Neural cell (in vitro differentiated cells): Measurements from ENCODE around the gene SLC35D1. TPM values are rescaled to one million over a fixed set of nuclear protein-coding genes. Genes with fewer than 3 reads are reported as not detected.

ENCODE experiments used
- H2AFZ ChIP-seq: fragments of 200-600, 300-800 bp; sonication (generic), shearing (Covaris generic); 2 replicates; pipeline ENCODE4 v1.6.0; 2014; ENCODE audit warnings: low read depth, mild to moderate bottlenecking, antibody characterized with exemption, low read length, moderate library complexity
- H3F3A ChIP-seq: fragments of 200-600 bp; shearing (Covaris generic); 2 replicates; pipeline ENCODE4 v1.6.1; 2016; ENCODE audit warnings: mild to moderate bottlenecking, moderate library complexity, mixed read lengths, antibody characterized with exemption, low read length; ENCODE audit not compliant: insufficient read depth, poor library complexity, severe bottlenecking
- H3K27ac ChIP-seq: fragments of 200-600, 300-800 bp; sonication (generic), shearing (Covaris generic); 2 replicates; pipeline ENCODE4 v1.5.1; 2014; ENCODE audit warnings: mild to moderate bottlenecking, low read length, moderate library complexity
- H3K27me3 ChIP-seq: fragments of 300-800, 200-600 bp; sonication (generic), shearing (Covaris generic); 2 replicates; pipeline ENCODE4 v1.6.0; 2014; ENCODE audit warnings: mild to moderate bottlenecking, low read depth, low read length, moderate library complexity; ENCODE audit not compliant: insufficient read depth
- H3K36me3 ChIP-seq: fragments of 300-800, 200-600 bp; sonication (generic), shearing (Covaris generic); 2 replicates; pipeline ENCODE4 v1.5.1; 2014; ENCODE audit warnings: mild to moderate bottlenecking, antibody characterized with exemption, low read length, moderate library complexity; ENCODE audit not compliant: insufficient read depth
- H3K4me2 ChIP-seq: fragments of 300-800, 200-600 bp; sonication (generic), shearing (Covaris generic); 2 replicates; pipeline ENCODE4 v1.6.0; 2014; ENCODE audit warnings: mild to moderate bottlenecking, low read length
- H3K4me3 ChIP-seq: fragments of 300-800, 200-600 bp; sonication (generic), shearing (Covaris generic); 2 replicates; pipeline ENCODE4 v1.5.1; 2014; ENCODE audit warnings: mild to moderate bottlenecking, low read length, moderate library complexity
- H3K79me2 ChIP-seq: fragments of 200-600 bp; shearing (Covaris generic); replicated peaks from 2 replicates; pipeline ENCODE4 v1.6.0; 2014; ENCODE audit warnings: mild to moderate bottlenecking, low read length, moderate library complexity; ENCODE audit not compliant: insufficient read depth
- H3K9ac ChIP-seq: fragments of 300-800, 200-600 bp; sonication (generic), shearing (Covaris generic); 2 replicates; pipeline ENCODE4 v1.6.1; 2016; ENCODE audit warnings: mild to moderate bottlenecking, low read length, mixed read lengths
- H3K9me2 ChIP-seq: fragments of 200-600 bp; shearing (Covaris generic); 2 replicates; pipeline ENCODE4 v1.6.1; 2016; ENCODE audit warnings: mild to moderate bottlenecking, low read length, mixed read lengths; ENCODE audit not compliant: insufficient read depth
- H3K9me3 ChIP-seq: fragments of 200-600, 300-800 bp; sonication (generic), shearing (Covaris generic); 2 replicates; pipeline ENCODE4 v1.6.1; 2016; ENCODE audit warnings: mild to moderate bottlenecking, mixed run types, low read length, moderate library complexity, mixed read lengths
- H4K20me1 ChIP-seq: fragments of 200-600 bp; shearing (Covaris generic); 2 replicates; pipeline ENCODE4 v1.6.1; 2016; ENCODE audit warnings: mild to moderate bottlenecking, mixed run types; ENCODE audit not compliant: insufficient read depth
- EP300 ChIP-seq: fragments of 450-650 bp; conservative IDR thresholded peaks from 2 replicates; pipeline ENCODE4 v1.6.1; 2014; ENCODE audit warnings: antibody characterized with exemption, mild to moderate bottlenecking, moderate library complexity; ENCODE audit not compliant: poor library complexity, severe bottlenecking
- EZH2 ChIP-seq: fragments of 200-600, 300-800 bp; shearing (Covaris generic), sonication (generic); IDR thresholded peaks from 2 replicates; pipeline ENCODE4 v1.6.1; 2014; ENCODE audit warnings: antibody characterized with exemption, low read length, borderline replicate concordance, mild to moderate bottlenecking; ENCODE audit not compliant: insufficient read depth, poor library complexity, severe bottlenecking
- MXI1 ChIP-seq: fragments of 450-650 bp; conservative IDR thresholded peaks from 2 replicates; pipeline ENCODE4 v1.6.1; 2014; ENCODE audit warnings: antibody characterized with exemption, mild to moderate bottlenecking; ENCODE audit not compliant: poor library complexity, severe bottlenecking
- POLR2AphosphoS5 ChIP-seq: IDR thresholded peaks from 2 replicates; pipeline ENCODE4 v1.6.1; 2012
- RAD21 ChIP-seq: fragments of 450-650 bp; conservative IDR thresholded peaks from 2 replicates; pipeline ENCODE4 v1.6.1; 2014; ENCODE audit warnings: antibody characterized with exemption, mild to moderate bottlenecking, moderate library complexity
- SMC3 ChIP-seq: fragments of 450-650 bp; conservative IDR thresholded peaks from 2 replicates; pipeline ENCODE4 v1.6.1; 2014; ENCODE audit warnings: antibody characterized with exemption, mild to moderate bottlenecking, moderate library complexity; ENCODE audit not compliant: poor library complexity
- TAF1 ChIP-seq: IDR thresholded peaks from 2 replicates; pipeline ENCODE4 v1.6.1; 2012; ENCODE audit warnings: low read depth
- polyA plus RNA-seq: library from polyadenylated mRNA; depleted of rRNA; stranded (reverse); fragments of >200 nt; gene quantifications from 2 replicates; pipeline ENCODE4 v1.2.3, GENCODE V29; 2014
- TF ChIP-seq, protein P1 (sequence below): IDR thresholded peaks from 2 replicates; pipeline ENCODE4 v1.6.1; 2012; ENCODE audit warnings: borderline replicate concordance
- TF ChIP-seq, protein P2 (sequence below): fragments of 450-650 bp; IDR thresholded peaks from 2 replicates; pipeline ENCODE4 v1.5.1; 2014; ENCODE audit warnings: antibody characterized with exemption, mild to moderate bottlenecking, moderate library complexity; ENCODE audit not compliant: poor library complexity, severe bottlenecking

SLC35D1 gene
- polyA plus RNA-seq, 1 donor from 2014 or later, result 17.9 TPM

DNA sequence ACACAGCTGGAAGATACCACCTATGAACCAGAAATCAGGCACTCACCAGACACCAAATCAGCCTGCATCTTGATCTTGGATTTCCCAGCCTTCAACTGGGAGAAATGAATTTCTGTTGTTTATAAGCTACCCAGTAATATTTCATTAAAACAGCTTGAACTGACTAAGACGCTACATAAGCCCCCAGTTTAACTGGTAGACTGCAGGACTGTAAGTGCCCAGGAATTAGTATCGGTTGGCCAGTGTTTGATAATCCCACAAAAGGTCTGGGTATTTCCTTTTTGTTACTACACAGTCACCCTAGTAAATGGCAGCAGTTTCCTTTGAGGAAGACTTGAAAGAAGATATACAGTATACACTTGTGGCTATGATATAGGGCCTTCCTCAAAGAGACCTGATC lies 7.3 kb upstream of the SLC35D1 start:
- Histone ChIP-seq H3K27me3 (peaks cover 3% of the 10 kb centered on the region), H4K20me1 (no peaks in the 10 kb centered on the region), H3K4me3 (no peak overlapping the region), H3K79me2 (no peaks in the 10 kb centered on the region), H2AFZ (no peak overlapping the region), H3K9me3 (no peaks in the 10 kb centered on the region), H3K27ac (no peak overlapping the region), H3K9ac (no peak overlapping the region), H3F3A (no peaks in the 10 kb centered on the region), H3K9me2 (no peaks in the 10 kb centered on the region), H3K4me2 (no peak overlapping the region), H3K36me3 (no peaks in the 10 kb centered on the region)
- TF ChIP-seq RAD21, result no peak
- TF ChIP-seq EP300, result no peak
- TF ChIP-seq SMC3, result no peak
- TF ChIP-seq, protein P1, sequence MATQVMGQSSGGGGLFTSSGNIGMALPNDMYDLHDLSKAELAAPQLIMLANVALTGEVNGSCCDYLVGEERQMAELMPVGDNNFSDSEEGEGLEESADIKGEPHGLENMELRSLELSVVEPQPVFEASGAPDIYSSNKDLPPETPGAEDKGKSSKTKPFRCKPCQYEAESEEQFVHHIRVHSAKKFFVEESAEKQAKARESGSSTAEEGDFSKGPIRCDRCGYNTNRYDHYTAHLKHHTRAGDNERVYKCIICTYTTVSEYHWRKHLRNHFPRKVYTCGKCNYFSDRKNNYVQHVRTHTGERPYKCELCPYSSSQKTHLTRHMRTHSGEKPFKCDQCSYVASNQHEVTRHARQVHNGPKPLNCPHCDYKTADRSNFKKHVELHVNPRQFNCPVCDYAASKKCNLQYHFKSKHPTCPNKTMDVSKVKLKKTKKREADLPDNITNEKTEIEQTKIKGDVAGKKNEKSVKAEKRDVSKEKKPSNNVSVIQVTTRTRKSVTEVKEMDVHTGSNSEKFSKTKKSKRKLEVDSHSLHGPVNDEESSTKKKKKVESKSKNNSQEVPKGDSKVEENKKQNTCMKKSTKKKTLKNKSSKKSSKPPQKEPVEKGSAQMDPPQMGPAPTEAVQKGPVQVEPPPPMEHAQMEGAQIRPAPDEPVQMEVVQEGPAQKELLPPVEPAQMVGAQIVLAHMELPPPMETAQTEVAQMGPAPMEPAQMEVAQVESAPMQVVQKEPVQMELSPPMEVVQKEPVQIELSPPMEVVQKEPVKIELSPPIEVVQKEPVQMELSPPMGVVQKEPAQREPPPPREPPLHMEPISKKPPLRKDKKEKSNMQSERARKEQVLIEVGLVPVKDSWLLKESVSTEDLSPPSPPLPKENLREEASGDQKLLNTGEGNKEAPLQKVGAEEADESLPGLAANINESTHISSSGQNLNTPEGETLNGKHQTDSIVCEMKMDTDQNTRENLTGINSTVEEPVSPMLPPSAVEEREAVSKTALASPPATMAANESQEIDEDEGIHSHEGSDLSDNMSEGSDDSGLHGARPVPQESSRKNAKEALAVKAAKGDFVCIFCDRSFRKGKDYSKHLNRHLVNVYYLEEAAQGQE, result no peak
- TF ChIP-seq, protein P2, sequence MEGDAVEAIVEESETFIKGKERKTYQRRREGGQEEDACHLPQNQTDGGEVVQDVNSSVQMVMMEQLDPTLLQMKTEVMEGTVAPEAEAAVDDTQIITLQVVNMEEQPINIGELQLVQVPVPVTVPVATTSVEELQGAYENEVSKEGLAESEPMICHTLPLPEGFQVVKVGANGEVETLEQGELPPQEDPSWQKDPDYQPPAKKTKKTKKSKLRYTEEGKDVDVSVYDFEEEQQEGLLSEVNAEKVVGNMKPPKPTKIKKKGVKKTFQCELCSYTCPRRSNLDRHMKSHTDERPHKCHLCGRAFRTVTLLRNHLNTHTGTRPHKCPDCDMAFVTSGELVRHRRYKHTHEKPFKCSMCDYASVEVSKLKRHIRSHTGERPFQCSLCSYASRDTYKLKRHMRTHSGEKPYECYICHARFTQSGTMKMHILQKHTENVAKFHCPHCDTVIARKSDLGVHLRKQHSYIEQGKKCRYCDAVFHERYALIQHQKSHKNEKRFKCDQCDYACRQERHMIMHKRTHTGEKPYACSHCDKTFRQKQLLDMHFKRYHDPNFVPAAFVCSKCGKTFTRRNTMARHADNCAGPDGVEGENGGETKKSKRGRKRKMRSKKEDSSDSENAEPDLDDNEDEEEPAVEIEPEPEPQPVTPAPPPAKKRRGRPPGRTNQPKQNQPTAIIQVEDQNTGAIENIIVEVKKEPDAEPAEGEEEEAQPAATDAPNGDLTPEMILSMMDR, result no peak
- TF ChIP-seq TAF1, result no peak
- TF ChIP-seq POLR2AphosphoS5, result no peak

DNA sequence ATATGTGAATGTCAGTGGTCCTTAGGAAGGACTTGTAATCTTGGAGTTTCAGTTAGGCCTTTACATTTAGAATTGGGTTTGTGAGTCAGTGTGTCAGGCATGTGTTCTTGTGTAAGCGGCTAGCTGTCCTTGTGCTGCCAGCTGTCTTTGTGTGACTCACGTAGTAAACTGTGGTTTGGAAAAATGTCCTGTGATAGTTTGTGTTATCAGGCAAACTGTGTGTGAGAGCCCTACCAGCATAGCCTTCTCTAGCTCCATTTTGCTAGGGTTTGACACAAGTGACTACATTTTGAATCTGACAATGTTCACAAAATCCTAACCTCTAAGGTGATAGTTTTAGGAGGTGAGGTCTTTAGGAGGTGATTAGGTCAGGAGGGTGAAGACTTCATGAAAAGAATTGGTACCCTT lies 6.9 kb upstream of the SLC35D1 start:
- Histone ChIP-seq H3K79me2 (no peaks in the 10 kb centered on the region), H3K4me3 (no peak overlapping the region), H3K36me3 (no peaks in the 10 kb centered on the region), H3K9me3 (no peaks in the 10 kb centered on the region), H3K9me2 (no peaks in the 10 kb centered on the region), H3F3A (no peaks in the 10 kb centered on the region), H3K27ac (no peak overlapping the region), H3K4me2 (no peak overlapping the region), H4K20me1 (no peaks in the 10 kb centered on the region), H3K9ac (no peak overlapping the region), H3K27me3 (peaks cover 3% of the 10 kb centered on the region), H2AFZ (no peak overlapping the region)
- TF ChIP-seq RAD21 (no peak), MXI1 (no peak), POLR2AphosphoS5 (no peak), TAF1 (no peak), SMC3 (no peak), EZH2 (no peak), EP300 (no peak)
- TF ChIP-seq, protein P1, result no peak
- TF ChIP-seq, protein P2, result no peak
